IPS-11a (cell line): ENCODE data around the gene PTPRM.

Experiments used
- H3K4me3 ChIP-seq: one replicate; pipeline ENCODE4 v1.5.1; 2013; ENCODE audit warnings: low read depth, low read length, control low read depth

Gene PTPRM

DNA sequence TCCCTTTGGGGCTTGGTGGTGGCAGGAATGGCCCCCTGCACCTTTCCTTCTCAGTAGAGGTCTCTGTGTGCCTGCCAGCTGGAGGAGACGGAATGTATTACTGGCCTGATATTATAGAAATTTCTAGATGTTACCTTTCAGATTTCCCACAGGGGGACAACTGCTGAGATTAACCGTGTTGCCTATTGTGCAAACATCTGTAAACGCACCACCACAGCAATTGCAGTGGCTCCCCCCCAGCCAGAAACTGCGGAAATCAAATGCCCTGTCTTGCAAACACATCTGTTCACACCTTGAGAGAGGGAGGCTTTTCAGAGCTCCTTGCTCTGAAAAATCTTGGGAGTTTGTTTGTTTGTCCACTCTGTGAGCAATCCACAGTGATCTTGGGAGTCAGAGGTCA, 772.1 kb downstream of the PTPRM start:
- H3K4me3 ChIP-seq, result no peak overlapping the region

DNA sequence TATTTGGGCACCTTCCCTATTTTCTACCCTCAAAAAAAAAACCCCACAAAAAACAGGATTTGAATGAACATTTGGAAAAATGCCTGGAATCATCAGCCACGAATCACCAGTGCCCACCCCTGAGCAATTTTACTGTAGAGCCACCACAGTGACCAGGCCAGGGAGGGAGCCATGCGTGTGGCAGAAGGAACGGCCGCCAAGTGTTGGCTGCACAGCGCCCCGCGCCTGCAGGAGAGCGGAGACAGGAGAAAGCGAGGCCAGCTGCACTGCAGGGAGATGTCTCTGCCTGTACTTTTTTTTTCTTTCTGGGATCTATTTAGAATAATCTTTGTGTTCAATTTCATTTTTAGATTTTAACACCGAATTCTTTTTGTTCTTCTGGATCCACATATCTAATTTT, 772.8 kb downstream of the PTPRM start:
- no peak overlapping the region for H3K4me3 ChIP-seq

DNA sequence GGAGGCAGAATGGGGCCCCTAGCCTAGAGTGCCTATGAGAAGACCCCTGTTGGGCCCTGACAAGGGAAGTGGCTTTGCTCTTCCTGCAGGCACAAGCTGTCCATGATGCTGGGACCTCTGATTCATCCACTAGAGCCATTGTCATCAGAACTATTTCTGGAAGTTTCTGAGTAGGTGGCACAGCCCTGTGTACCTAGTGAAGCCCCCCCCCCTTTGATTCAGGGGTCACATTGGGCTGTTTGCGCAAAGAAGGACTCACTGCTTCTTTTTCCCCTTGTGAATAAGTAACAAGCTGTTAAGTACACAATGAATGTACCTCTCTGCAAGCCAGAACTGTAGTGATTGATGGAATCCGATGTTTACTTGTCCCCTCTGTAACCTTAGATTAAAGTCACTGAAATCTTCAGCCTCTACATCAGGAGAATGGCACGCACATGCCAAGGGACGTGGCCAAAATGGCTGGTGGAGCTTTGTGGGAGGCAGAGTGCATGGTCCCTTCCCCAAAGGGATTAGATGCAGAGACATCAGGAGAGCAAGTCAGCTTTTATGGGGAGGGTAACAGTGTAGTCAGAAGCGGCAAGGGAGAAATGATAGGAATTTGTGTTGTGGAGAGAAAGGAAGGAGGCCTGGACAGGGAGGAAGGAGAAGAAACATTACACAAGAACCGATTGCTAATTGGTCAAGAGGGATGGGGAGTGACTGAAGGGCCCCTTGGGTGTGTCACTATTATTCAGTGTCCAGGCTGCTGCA, 774.5 kb downstream of the PTPRM start:
- no peak overlapping the region for H3K4me3 ChIP-seq

DNA sequence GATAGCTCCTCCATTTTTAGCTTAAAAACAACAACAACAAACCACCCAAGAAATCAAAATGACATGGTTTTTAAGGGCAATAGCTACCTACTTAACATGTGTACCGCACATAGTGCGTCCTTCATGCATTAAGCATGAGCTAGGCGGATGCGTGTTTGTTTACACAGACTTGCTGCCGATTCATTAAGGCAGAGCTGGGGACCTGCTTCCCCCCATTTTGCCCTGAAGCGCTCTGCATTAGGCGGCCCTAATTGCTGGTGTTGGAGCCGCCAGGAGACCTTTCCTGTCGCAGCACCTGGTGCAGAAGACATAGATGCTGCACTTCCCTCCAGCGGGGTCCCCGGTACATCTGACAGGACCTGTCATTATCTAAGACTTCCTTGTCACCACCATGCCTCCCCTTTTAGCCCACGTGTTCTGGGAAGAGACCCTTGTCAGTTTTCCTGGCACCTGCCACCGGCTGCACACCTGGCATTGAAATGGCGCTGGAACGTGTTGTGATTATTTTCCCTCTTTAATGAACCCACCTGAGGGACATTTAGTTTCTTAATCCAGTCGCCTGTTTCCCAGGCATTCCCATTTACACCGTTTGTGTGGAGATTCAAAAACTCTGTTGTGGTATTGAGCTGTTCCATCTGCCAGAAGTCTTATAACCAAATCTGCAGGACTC, 781.1 kb downstream of the PTPRM start:
- H3K4me3 ChIP-seq, result no peak overlapping the region

DNA sequence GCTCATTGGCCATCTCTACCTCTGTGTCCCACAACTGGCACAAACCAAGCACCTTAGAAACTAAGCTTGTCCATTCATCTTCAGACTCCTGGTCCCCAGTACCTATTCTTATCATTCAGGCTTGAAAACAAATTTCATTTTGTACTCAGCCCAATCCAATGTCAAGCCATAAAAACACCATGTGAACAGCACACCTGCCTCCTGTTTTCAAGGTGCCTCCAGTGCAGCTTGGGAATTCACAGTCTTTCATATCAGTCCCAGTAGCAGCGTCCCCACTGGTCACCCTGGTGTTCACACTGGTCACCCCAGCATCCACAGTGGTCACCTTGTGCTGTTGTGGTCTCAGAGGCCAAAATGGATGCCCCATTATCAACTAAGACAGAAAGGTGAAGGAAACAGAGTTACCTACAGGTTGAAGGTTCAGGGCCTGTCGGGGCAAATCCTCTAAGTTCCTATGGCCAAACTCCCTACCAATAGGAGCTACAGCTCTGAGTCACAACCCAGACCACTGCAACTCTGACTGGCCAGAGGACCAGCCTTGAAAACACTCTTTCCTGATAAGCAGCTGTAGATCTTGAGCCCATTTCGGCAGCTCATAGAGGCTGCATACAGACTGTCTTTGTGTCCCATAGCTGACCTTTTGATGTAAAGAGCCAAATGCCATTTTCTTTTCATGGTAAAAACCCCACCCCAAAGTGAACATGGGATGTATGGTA, 782.6 kb downstream of the PTPRM start:
- no peak overlapping the region for H3K4me3 ChIP-seq

DNA sequence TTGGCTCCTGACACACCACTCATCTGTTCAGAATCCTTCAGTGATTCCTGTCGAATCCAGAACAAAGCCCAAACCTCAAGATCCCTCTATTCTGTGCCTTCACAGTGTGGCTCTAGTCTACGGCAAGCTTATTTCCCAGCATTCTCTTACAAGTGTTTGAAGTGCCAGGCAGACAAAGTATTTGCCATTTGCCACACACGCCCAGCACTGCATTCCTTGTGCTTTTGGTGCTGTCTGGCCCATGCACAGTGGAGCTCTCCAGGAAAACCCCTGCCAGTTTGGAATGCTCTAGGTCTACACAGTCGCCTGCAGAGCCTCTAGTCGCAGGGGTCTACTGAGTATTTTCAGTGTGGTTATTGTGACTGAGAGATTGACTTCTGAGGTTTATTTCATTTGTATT, 783.5 kb downstream of the PTPRM start:
- H3K4me3 ChIP-seq, result no peak overlapping the region

DNA sequence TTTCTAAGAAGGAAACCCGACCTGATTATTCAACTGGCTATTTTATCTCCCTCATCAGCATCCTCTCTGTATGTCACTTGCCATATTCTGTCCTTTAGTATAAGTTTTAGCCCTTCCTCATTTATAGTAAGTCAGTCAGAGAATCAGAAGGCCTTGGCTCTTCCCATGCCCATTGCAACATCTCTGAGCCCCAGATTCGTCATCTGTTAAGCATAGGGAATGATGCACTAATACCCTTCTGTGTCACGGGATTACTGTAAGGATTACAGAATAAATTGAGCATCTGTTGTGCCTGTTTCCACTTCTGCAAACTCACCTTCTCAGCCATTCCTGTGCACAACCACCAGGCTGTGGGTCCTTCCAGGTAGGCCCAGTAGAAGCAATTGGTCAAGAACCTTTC, 784.0 kb downstream of the PTPRM start:
- no peak overlapping the region for H3K4me3 ChIP-seq

DNA sequence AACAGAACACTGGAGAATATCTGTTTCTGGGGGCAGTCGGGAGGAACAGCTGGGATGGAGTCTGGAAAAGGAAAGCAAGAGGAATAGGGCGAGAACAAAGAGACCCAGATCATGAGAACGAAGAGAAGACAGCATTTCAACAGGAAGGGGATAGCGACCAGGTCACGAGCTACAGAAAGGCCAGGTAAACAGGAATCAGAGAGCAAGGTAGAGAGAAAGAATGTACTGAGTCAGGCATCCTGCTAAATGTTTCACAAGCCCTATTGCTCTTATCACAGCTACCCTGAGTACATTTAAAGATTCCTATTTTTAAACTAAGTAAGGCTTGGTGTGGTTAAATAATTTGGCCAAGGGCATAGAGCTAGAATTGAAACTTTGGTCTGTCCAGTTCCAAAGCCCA, 787.2 kb downstream of the PTPRM start:
- no peak overlapping the region for H3K4me3 ChIP-seq

DNA sequence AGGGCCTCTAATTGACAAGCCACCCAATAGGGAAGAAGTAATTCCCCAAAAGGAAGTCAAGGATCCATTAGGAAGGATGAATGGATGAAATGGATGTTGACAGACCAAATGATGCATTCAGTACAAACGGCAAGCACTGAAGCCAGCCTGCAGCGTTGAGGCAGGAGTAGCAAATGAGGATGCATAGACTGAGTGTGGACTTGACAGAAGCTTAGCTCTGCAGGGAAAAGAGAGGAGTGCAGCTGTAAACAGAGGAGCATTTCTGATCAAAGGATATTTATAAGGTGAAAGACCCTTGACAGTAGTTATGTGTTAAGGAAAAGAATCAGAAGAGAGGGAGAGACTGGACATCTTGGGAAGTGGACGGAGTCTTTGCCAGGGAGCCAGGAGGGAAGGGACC, 788.9 kb downstream of the PTPRM start:
- no peak overlapping the region for H3K4me3 ChIP-seq

DNA sequence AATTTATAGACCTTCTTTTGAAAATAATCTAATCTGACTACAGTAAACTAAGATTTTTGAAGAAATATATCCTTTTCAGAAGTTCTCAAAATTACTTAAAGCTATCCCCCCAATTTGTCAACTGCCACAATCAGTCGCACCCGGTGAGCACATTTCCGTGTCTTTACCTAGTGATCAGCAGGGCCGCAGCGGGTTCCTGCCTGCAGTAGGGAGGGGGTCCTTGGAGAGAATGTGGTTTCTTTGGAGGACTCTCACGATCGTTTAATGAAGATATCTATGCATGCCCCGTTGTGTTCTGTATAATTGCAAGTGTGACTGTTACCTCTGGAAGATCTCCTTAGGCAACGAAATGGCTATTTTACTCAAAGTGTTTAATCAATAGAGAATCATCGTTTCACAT, 790.2 kb downstream of the PTPRM start:
- H3K4me3 ChIP-seq, result no peak overlapping the region

DNA sequence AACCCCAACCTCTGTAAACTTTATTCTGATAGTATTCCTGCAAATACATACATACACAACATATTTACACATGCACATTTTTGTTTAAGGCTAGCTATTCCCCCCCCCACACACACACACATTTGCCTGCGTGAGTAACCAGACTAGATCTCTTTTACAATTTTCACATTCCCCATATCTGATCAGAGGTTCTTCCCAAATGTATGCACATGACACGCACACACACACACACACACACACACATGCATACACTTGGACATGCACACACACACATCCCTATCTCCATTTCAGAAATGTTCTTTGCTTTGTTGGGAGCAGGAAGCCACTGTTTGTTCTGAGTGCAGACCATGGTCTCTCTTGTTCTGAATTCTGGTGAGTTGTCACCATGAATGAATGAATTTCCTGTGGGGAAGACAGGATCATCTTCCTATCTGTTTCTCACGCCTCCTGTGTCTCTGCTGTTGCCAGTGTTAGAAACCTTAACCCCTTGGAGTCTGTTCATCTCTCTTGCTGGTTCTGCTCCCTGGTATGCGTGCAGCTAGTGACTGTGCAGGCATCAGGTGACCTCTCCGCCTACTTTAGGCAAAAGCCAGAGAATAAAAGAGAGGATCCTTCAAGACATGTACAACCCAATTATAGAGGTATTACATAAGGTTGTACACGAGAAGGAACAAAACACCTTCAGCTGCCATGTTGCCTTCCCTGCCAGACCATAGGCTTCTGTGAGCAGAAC, 791.1 kb downstream of the PTPRM start:
- H3K4me3 ChIP-seq, result no peak overlapping the region

DNA sequence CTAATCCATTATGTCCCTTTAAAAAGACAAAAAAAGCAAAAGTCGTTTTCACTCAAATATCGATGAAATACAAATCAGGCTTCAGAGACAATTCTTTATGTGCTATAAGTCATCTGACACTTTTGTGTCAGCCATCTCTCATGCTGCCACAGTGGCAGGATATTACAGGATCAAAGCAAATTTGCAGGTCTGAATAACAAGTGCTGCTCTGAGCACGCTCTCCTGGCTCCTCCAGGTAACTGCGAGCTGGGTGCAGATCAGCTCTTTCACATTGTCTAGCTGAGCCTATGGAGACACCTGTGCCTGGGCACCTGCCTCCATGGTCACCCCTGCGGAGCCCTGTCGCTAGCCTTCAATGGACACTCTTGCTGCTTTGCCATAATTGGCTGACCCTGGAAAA, 792.0 kb downstream of the PTPRM start:
- H3K4me3 ChIP-seq, result no peak overlapping the region

DNA sequence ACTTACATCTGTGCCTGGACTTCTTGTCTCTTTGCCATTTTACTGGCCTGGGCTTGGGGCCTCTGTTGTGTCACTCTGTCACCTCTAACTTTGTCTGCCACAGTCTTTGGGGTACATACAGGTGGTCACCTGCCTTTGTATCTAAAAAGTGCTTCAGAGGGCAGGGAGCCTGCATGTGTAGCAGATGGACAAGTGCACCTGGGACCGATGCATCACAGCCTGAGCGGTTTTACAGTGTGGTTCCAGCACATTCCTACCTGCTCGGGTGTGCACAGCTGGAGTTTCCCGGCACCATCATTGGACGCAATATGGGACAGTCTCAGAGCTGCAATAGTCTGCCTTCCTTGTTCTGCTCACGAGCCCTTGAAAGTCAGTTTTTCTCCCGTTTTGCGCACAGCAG, 792.4 kb downstream of the PTPRM start:
- no peak overlapping the region for H3K4me3 ChIP-seq

DNA sequence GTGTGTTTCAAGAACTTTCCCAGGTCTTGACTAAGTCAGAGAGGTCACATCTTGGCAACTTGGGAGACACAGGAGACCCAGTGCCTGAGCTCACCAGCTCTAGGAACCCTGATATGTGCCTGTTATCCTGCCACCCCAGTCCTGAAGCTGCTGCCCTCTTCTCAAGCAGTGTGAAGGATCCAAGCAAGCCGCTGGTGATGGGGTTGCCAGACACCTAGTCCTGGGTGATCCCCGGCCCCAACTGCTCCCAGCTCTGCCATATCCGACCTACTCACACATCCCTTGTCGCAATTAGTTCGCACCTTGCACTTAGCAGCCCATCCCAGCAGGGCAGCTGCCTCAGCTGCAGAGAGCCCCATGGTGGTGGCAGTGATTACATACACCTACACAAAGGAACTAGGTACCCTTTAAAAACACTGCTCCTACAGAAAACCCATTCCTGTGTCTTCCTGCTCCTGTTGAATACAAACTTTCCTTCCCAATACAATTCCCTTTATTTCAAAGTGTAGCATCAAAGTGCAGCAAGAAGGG, 794.9 kb downstream of the PTPRM start:
- no peak overlapping the region for H3K4me3 ChIP-seq

DNA sequence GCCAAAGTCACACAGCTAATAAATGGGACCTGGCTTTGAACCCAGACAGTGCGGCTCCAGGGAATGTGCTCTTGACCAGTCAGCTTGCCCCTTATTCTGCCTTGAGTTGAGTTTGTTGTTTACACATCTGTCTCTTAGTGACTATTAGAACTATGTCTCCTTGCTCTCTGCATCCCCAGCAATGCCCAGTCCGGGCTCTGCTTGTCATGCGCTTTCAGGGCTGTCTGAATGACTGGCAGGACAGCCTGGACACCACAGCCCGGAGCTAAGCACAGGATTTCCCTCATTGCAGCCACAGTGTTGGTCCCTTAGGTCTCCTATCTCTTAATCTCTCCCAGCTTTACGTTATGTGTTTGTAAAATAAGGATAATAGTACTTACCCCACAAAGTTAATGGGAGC, 795.7 kb downstream of the PTPRM start:
- no peak overlapping the region for H3K4me3 ChIP-seq

DNA sequence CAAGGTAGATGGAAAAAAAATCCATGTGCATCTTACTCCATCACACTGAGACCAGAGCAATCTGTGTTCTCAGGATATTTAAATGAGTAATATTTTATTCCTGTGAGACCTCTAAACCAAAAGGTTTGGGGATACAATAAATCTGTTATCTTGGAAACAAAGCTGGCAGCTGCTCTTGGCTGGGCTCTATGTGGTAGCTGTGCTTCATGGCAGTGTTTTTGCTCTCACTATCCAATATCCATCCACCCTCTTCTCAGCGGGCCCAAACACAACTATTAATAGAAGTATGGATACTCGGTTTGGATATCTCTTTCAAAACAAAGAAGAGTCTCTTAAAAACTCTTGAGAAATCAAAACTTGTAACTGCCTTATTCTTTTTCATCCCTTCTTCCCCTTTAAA, 797.3 kb downstream of the PTPRM start:
- H3K4me3 ChIP-seq, result no peak overlapping the region

DNA sequence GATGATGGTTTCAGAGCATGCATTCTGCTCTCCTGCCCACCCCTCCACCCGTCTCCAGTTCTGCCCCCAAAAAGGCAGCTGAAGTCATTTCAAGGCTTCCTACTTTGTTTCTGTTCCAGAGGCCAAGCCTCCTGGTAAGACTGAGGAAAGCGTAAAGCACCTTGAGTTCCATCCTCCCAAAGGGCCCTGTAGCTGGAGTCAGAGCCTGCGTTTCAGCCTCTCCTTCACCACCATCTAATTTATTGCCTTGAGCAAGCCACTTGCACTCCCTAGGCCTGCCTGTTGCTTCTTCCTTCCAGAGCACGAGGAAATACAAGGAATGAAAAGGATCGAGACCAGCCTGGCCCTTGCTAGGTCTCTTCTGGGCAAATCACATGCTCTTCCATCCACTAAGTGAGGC, 797.9 kb downstream of the PTPRM start:
- no peak overlapping the region for H3K4me3 ChIP-seq

DNA sequence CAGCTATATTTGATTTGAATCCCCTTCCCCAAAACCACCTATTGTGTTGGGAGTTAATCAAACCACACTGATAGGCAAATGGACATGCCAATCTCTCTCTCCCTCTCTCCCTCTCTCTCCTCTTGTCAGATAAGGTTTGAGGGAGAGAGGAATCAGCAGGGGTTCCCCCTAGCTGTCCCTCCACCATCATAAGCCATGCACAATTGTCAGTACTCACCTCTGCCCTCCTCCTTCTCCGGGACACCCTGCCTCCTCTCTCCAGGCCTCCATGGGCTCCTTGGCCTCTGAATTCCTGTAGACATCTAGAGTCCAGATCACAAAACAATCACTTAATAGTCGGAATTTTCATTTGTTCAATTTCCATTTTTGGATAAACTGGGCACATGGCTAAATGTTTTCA, 798.4 kb downstream of the PTPRM start:
- no peak overlapping the region for H3K4me3 ChIP-seq

DNA sequence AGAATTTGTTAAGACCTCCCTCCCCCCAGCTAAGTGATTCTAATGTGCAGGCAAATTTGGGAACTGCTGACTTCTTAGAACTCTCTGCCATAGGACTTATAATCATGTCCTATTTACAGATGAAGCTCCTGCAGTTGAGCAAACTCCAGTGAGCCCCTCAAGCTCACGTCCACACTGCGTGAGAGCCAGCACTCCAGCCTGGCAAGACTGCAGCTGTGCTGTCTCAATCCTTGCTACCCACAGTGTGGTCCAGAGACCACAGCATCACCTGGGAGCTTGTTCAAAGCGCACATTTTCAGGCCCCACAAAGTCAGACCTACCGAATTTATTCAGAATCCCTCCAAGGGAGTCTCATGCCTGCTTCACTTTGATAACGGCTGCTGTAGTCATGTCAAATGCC, 799.0 kb downstream of the PTPRM start:
- H3K4me3 ChIP-seq, result no peak overlapping the region

DNA sequence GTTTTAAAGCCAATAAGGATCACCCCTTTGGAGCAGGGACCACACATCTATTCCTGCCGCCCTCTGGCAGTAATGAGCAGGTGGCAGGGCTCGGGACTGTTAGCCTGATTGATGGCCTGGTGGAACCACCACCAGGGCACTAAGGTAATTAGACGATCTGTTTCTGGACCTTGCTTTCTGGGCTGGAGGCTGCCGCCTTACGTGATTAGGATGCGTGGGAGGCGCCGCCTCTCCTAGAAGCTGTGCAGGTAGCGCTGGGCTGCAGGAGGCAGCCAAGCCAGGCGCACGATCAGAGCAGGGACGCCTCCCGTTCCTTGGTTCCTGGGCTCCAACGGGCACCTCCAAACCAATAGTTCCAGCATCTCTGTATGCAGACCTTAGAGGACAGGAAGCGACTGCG, 799.5 kb downstream of the PTPRM start:
- no peak overlapping the region for H3K4me3 ChIP-seq
